Effector memory CD4-positive, alpha-beta T cell (primary cell): ENCODE results near the gene CCDC110.
"Not testable (repeated sequence)": the region's sequence is repeated elsewhere in the genome, so short reads cannot be mapped to it uniquely, and the experiment has no call there.

Experiments used
- DNase-seq, 3 donors: peaks; one replicate each; pipeline ENCODE4 v3.0.0-alpha.2; 2020
- H3K27ac ChIP-seq: 2 replicates; pipeline ENCODE4 v1.7.0; 2013; ENCODE audit warnings: mild to moderate bottlenecking, low read length, moderate library complexity; ENCODE audit not compliant: insufficient read depth, poor library complexity, severe bottlenecking
- H3K27me3 ChIP-seq: replicated peaks from 2 replicates; pipeline ENCODE4 v1.7.0; 2013; ENCODE audit warnings: mild to moderate bottlenecking, low read length; ENCODE audit not compliant: insufficient read depth, control insufficient read depth, poor library complexity, severe bottlenecking
- H3K36me3 ChIP-seq: 2 replicates; pipeline ENCODE4 v1.7.0; 2013; ENCODE audit warnings: mild to moderate bottlenecking, low read length, moderate library complexity; ENCODE audit not compliant: control insufficient read depth, insufficient read depth
- H3K4me1 ChIP-seq: 2 replicates; pipeline ENCODE4 v1.7.0; 2013; ENCODE audit warnings: low read length, mild to moderate bottlenecking; ENCODE audit not compliant: control insufficient read depth, insufficient read depth, poor library complexity, severe bottlenecking
- H3K4me3 ChIP-seq: 2 replicates; pipeline ENCODE4 v1.7.0; 2013; ENCODE audit warnings: low read length, low read depth, mild to moderate bottlenecking; ENCODE audit not compliant: insufficient read depth, poor library complexity, severe bottlenecking
- H3K9me3 ChIP-seq: 2 replicates; pipeline ENCODE4 v1.7.0; 2013; ENCODE audit warnings: mild to moderate bottlenecking, low read length, moderate library complexity; ENCODE audit not compliant: control insufficient read depth
- total RNA-seq, 3 donors: gene quantifications; one replicate each; lab custom pipeline; 2026; lab: John Stamatoyannopoulos, UW

CCDC110 gene
- 0.17 to 0.39 (median 0.35) reads per million in 3 donors for total RNA-seq

GRCh38 chr4:185471235-185472102 is at the start of gene CCDC110:
Gene CCDC110 (minus strand): TSS chr4:185471733. CDS start chr4:185471683, 50 bp downstream.
- Histone ChIP-seq H3K27me3 (no peaks in the 10 kb centered on the region), H3K9me3 (no peaks in the 10 kb centered on the region), H3K4me1 (peaks cover 8% of the 10 kb centered on the region), H3K36me3 (no peaks in the 10 kb centered on the region), H3K27ac (peak within 1 kb of the TSS; percentile 45), H3K4me3 (peak within 1 kb of the TSS; percentile 69)
- peak; percentile 77 to 93 (median 87) for DNase-seq

DNA sequence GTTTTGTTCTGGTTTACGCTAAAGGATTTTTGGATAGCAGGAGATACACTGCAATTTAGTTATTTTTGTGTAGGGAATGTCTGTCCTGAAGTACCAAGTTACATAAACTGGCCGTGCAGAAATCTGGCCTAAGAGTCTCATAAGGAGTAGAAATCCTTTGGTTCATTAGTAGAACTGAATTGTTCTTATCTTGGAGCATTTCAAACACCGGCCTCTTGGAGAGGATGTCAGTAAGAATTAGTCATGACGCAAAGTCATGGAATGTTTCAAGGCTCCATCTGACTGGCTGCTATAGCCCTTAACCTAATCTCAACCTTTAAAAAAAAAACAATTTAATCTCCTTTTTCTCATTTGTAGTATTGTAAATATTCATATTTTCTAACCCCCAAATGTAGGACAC is 48.6 kb upstream of the CCDC110 start:
- DNase-seq, result no peak
- Histone ChIP-seq H3K4me1 (no peaks in the 10 kb centered on the region), H3K9me3 (no peaks in the 10 kb centered on the region), H3K27ac (no peak overlapping the region), H3K36me3 (no peaks in the 10 kb centered on the region), H3K4me3 (no peak overlapping the region), H3K27me3 (no peaks in the 10 kb centered on the region)

DNA sequence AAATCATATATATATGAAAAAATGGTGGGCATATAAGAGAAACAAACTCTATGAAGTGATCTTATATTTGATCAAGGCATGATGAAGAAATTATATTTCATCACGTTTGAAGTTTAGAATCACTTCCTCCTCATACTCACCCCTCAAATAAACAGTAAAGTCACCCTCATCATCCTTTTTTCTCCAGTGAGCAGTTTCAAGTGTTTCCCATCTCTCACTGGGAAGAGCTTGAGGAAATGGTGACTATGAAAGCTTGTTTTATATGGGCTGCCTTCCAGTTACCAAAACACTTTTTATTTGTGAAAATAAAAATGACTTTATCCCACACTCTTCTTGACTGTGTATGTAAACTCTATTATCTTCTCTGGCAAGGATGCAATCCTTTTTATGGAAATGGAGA is 47.0 kb upstream of the CCDC110 start:
- no peak for DNase-seq
- Histone ChIP-seq H3K4me3 (no peak overlapping the region), H3K36me3 (no peaks in the 10 kb centered on the region), H3K4me1 (peaks cover 4% of the 10 kb centered on the region), H3K27ac (no peak overlapping the region), H3K27me3 (peaks cover 5% of the 10 kb centered on the region), H3K9me3 (no peaks in the 10 kb centered on the region)

DNA sequence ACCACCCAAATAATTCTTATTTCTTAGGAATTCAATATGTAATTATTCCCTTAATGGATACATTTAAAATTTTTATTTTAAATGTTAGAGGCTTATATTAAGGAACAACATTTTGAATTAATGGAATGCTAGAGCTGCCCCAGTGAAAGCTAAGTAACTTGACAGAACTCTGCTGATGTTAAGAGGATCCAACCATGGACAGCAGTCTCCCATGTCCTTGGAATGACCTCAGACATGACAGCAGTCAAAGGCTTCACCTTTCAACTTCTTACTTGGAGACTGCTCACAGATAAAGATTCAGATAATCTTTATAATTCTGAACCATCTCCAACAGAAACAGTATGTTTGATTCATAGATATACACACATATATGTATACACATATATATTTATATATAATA is 46.5 kb upstream of the CCDC110 start:
- Histone ChIP-seq H3K27ac (no peak overlapping the region), H3K4me1 (peaks cover 8% of the 10 kb centered on the region), H3K27me3 (peaks cover 6% of the 10 kb centered on the region), H3K36me3 (no peaks in the 10 kb centered on the region), H3K9me3 (no peaks in the 10 kb centered on the region), H3K4me3 (no peak overlapping the region)
- no peak for DNase-seq

DNA sequence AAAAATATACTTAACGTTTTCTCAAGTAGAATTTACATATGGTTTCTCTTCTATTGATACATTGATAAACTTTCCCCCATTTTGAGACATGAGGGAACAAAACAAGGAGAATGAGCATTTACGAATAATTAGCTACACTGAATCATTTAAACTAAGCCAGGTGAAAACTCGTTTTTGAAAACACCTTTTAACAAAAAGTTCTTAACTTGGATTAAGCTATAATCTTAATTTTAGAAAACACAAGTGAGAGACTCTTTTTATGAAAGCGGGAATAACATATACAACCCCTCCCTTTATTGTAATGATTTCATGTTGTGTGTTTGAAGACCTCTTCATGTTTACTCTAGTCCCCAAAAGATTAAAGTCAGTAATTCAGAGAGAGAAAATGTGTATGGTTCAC is 43.7 kb upstream of the CCDC110 start:
- H3K27ac ChIP-seq, result no peak overlapping the region
- H3K9me3 ChIP-seq, result no peaks in the 10 kb centered on the region
- DNase-seq, result no peak
- peaks cover 15% of the 10 kb centered on the region for H3K27me3 ChIP-seq
- peaks cover 12% of the 10 kb centered on the region for H3K4me1 ChIP-seq
- no peaks in the 10 kb centered on the region for H3K36me3 ChIP-seq
- H3K4me3 ChIP-seq, result no peak overlapping the region

- Histone ChIP-seq H3K36me3 (no peaks in the 10 kb centered on the region), H3K27me3 (peaks cover 15% of the 10 kb centered on the region), H3K9me3 (no peaks in the 10 kb centered on the region), H3K4me3 (no peak overlapping the region), H3K27ac (no peak overlapping the region), H3K4me1 (peaks cover 12% of the 10 kb centered on the region)
- no peak for DNase-seq
These were observed 42.7 kb upstream of the CCDC110 start for GRCh38 chr4:185514182-185514697.

DNA sequence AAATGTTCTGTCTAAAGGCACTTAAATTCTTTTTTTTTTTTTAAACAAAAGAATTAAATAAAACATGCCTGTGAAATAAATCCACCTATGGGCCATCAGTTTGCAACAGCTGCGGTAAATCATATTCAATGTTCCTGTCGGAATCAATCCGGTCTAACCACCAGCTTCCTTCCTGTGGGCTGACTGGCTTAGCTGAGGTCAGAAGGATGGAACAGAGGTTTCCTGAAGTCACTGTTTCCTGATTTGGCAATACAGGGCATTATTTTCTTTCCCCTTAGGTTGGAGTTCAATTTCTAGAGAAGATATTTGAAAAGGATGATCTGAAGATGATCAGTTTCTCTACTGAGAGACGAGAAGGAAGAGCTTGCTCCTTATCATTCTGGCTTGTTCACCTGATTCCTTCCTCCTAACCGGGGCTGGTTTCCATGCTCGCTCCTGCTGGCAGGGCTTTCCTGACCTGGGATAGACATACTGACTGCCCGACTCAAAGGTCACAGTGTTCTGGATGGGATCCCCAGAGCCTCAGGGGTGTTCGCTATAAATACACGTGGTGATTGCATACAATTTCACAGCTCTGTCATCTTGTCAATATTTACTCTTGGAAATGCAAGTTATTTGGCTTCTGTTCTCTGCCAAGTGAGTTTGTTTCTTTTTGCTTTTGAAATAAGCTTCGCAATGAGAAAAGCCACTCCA is 42.1 kb upstream of the CCDC110 start:
- H3K4me3 ChIP-seq, result no peak overlapping the region

DNA sequence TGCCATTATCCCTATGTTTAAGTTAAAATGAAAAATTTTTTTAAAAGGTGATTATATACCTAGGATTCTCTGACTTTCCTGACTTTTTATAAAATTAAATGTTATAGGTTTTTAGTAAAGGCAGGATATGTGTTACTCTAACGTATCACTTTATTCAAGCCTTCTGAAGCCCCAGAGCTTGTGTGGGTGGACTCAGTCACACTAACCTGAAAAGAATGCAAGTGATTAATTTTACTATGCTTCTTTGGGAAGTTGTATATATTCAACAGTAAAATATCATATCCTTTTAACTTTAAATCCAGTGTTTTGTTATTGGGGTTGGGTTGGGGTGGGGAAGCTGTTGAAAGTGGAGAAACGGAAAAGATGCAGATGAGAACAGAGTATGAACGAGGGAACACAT is 41.0 kb upstream of the CCDC110 start:
- Histone ChIP-seq H3K9me3 (no peaks in the 10 kb centered on the region), H3K4me1 (peaks cover 12% of the 10 kb centered on the region), H3K36me3 (no peaks in the 10 kb centered on the region), H3K27ac (no peak overlapping the region), H3K27me3 (peaks cover 15% of the 10 kb centered on the region), H3K4me3 (no peak overlapping the region)
- DNase-seq, result no peak

More for the DNA sequence above, 42.1 kb upstream of the CCDC110 start:
- DNase-seq, result peak in 2 of 3 donors; percentile 4 to 12
- H3K27ac ChIP-seq, result no peak overlapping the region
- H3K27me3 ChIP-seq, result peaks cover 15% of the 10 kb centered on the region
- no peaks in the 10 kb centered on the region for H3K9me3 ChIP-seq
- H3K36me3 ChIP-seq, result no peaks in the 10 kb centered on the region
- H3K4me1 ChIP-seq, result peaks cover 12% of the 10 kb centered on the region

GRCh38 chr4:185511243-185511642 is 39.7 kb upstream of the CCDC110 start:
- H3K27me3 ChIP-seq, result peaks cover 15% of the 10 kb centered on the region
- H3K9me3 ChIP-seq, H3K36me3 ChIP-seq, H3K27ac ChIP-seq, DNase-seq, H3K4me3 ChIP-seq: not testable (repeated sequence)
- peaks cover 12% of the 10 kb centered on the region for H3K4me1 ChIP-seq

DNA sequence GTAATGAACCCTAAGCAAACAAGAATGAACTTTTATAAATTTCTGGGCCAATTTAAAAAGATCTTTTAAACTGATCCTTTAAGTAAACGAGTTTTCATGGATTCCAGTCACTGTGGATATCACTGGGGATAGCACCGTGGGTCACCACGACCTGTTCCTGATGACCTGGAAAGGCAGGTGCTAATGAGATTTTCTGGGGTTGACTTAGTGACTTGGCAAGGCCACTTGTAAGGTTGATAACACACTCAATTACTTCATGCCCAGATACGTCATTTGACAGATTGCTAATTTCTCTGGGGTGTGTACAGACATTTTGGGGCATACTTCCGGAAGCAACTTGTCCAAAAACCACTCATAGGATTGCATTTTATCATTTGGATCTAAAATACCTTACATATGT is 39.3 kb upstream of the CCDC110 start:
- H3K4me3 ChIP-seq, result no peak overlapping the region
- no peak for DNase-seq
- H3K9me3 ChIP-seq, result no peaks in the 10 kb centered on the region
- H3K27ac ChIP-seq, result no peak overlapping the region
- H3K4me1 ChIP-seq, result peaks cover 12% of the 10 kb centered on the region
- H3K27me3 ChIP-seq, result peaks cover 15% of the 10 kb centered on the region
- no peaks in the 10 kb centered on the region for H3K36me3 ChIP-seq
